Heart left ventricle (tissue), 13 donors: Measurements from ENCODE around the gene TOMM40L.

Source experiments
- POLR2A ChIP-seq, 2 donors: fragments of 450-650 bp; IDR thresholded peaks; one replicate each; pipeline ENCODE4 v1.6.1; 2017; ENCODE audit warnings: antibody characterized with exemption in 2 of 2, mild to moderate bottlenecking in 2 of 2, moderate library complexity in 2 of 2
- TF ChIP-seq, protein P1 (sequence below), 12 donors: fragments of 200-600 bp; sonication (generic) in 4 of 12; IDR thresholded peaks; one replicate each; pipeline versions ENCODE4 v1.5.0 to v1.8.0; 2018 to 2022; ENCODE audit warnings: antibody characterized with exemption in 12 of 12, mild to moderate bottlenecking in 5 of 12
- donor health status: ischemic (EF 13 %, LVEDD 7.1; RV severe dilation, severe dysfunction).
- donor health status: DM: no; HTN: yes; CAD: no.
- donor health status: DM: no; HTN: no; CAD: no.
- donor health status: ischemic (EF 25% LVEDD 6.9; RV normal size, moderate dysfunction).
- donor health status: ischemic (EF 25% LVEDD 5.7; RV mildly dilated, moderate dysfunction).
- donor health status: ischemic (EF 35%, LVEDD 5.7; RV mildly dilated, moderate dysfunction).
- donor health status: nonischemic (EF 11% LVEDD 7.7; RV severe dilation, severe dysfunction).
- donor health status: DM: yes; HTN: yes; CAD: no.
- donor health status: PGD.
- donor health status: ischemic (EF 29% LVEDD 5.4; RV normal size, mild dysfunction).
- donor health status: nonischemic (EF 23%, LVEDD 6.1; RV moderate dilation, normal function).

DNA sequence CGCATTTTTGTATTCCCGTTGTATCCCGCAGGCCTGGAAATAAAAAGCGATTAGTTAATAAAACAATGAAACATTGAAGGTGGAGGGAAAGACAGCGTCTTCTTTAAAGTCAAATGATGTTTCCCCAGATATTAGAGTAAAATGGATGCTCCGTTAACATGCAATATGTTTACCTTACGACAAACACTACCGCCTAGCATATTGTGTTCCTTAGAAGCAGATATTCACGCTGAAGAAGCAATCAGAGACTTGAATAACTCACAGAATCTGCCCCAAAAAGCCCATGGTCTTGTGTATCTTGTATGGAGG lies 48.0 kb upstream of the TOMM40L start:
- TF ChIP-seq, protein P1, sequence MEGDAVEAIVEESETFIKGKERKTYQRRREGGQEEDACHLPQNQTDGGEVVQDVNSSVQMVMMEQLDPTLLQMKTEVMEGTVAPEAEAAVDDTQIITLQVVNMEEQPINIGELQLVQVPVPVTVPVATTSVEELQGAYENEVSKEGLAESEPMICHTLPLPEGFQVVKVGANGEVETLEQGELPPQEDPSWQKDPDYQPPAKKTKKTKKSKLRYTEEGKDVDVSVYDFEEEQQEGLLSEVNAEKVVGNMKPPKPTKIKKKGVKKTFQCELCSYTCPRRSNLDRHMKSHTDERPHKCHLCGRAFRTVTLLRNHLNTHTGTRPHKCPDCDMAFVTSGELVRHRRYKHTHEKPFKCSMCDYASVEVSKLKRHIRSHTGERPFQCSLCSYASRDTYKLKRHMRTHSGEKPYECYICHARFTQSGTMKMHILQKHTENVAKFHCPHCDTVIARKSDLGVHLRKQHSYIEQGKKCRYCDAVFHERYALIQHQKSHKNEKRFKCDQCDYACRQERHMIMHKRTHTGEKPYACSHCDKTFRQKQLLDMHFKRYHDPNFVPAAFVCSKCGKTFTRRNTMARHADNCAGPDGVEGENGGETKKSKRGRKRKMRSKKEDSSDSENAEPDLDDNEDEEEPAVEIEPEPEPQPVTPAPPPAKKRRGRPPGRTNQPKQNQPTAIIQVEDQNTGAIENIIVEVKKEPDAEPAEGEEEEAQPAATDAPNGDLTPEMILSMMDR (IDR thresholded peaks at IDR 0.05): no peak
- no peak for TF ChIP-seq POLR2A (IDR thresholded peaks at IDR 0.05)
